Stomach (tissue), 4 donors: ENCODE measurements around the gene PLGRKT.

Source experiments
- EP300 ChIP-seq: sonication (generic); formaldehyde crosslinking; IDR thresholded peaks from one replicate; pipeline ENCODE4 v1.6.1; 2017; ENCODE audit warnings: antibody characterized with exemption
- POLR2A ChIP-seq, 4 donors: fragments of 450-650 bp; IDR thresholded peaks; one replicate each; pipeline ENCODE4 v1.6.1; 2016; ENCODE audit warnings: antibody characterized with exemption in 4 of 4, control low read depth in 2 of 4, mild to moderate bottlenecking in 1 of 4, moderate library complexity in 1 of 4
- POLR2AphosphoS5 ChIP-seq, 3 donors: sonication (generic); formaldehyde crosslinking; IDR thresholded peaks; one replicate each; pipeline ENCODE4 v1.6.1; 2016; ENCODE audit warnings: antibody characterized with exemption in 3 of 3
- TF ChIP-seq, protein P1 (sequence below), 7 experiments: fragments of 450-650 bp in 4 of 7; fragments of 200-600 bp in 3 of 7; sonication (generic) in 3 of 7; IDR thresholded peaks; one replicate each; pipeline ENCODE4 v1.5.1; 2016 to 2019; ENCODE audit warnings: antibody characterized with exemption in 7 of 7, control low read depth in 2 of 7, mild to moderate bottlenecking in 1 of 7

GRCh38 chr9:5389109-5389732 lies 48.5 kb downstream of the PLGRKT start:
- TF ChIP-seq, protein P1, sequence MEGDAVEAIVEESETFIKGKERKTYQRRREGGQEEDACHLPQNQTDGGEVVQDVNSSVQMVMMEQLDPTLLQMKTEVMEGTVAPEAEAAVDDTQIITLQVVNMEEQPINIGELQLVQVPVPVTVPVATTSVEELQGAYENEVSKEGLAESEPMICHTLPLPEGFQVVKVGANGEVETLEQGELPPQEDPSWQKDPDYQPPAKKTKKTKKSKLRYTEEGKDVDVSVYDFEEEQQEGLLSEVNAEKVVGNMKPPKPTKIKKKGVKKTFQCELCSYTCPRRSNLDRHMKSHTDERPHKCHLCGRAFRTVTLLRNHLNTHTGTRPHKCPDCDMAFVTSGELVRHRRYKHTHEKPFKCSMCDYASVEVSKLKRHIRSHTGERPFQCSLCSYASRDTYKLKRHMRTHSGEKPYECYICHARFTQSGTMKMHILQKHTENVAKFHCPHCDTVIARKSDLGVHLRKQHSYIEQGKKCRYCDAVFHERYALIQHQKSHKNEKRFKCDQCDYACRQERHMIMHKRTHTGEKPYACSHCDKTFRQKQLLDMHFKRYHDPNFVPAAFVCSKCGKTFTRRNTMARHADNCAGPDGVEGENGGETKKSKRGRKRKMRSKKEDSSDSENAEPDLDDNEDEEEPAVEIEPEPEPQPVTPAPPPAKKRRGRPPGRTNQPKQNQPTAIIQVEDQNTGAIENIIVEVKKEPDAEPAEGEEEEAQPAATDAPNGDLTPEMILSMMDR (IDR thresholded peaks at IDR 0.05) = no peak
- TF ChIP-seq POLR2A (IDR thresholded peaks at IDR 0.05) (no peak), POLR2AphosphoS5 (IDR thresholded peaks at IDR 0.05) (no peak), EP300 (no peak)
